Effector CD4-positive, alpha-beta T cell (primary cell): ENCODE results near the gene NUP43.
"Not testable (repeated sequence)": the region's sequence is repeated elsewhere in the genome, so short reads cannot be mapped to it uniquely, and the experiment has no call there.

Experiments
- DNase-seq: peaks from one replicate; pipeline ENCODE4 v3.0.0-alpha.2; 2020

The NUP43 gene

DNA sequence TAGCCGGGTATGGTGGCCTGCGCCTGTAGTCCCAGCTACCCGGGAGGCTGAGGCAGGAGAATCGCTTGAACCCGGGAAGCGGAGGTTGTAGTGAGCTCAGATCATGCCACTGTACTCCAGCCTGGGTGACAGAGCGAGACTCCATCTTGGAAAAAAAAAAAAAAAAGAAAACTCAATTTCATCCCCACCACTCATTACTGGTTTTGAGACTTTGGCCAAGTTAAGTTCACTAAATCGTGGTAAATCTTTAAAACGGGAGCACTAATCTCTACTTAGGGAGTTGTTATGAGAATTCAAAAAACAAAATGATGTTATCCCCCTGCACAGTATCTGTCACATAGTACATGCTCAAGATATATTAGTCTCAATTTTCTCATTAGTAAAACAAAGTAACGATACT is 1.1 kb downstream of the NUP43 start:
- not testable (repeated sequence) for DNase-seq

DNA sequence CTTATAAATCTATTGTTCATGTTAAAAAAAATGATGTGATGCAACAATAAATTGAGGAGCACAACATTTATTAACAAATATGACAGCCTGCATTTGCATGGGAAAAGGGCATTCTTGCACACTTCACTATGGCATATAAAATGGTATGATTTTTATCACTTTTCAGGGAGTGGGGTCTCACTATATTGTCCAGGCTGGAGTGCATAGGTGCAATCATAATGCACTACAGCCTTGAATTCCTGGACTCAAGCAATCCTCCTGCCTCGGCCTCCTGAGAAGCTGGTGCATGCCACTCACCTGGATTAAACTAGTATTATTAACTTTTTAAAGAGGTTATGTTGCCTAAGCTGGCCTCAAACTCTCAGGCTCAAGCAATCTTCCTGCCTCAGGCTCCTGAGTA is 11.4 kb downstream of the NUP43 start:
- no peak for DNase-seq

DNA sequence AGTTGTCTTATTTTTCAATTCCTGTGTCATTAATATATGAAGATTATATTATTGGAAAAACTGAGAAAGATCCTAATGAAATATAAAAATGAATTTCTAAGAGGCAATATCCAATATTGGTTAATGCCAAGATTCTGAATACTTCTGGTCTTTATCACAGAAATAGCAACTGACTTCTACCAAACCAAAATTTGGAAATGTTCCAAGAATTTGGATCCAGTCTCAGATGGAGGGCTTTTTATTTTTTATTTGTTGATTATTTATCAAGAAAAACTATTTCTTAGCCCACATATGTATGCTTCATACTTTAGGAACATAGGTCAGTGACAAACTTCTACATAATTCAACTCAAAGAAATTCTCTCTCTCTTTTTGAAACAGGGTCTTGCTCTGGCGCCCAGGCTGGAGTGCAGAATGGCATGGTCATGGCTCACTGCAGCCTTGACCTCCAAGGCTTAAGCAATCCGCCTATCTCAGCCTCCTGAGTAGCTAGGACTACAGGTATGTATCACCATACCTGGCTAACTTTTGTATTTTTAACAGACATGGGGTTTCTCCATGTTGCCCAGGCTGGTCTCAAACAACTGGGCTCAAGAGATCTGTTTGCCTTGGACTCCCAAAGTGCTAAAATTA is 13.1 kb downstream of the NUP43 start:
- no peak for DNase-seq

DNA sequence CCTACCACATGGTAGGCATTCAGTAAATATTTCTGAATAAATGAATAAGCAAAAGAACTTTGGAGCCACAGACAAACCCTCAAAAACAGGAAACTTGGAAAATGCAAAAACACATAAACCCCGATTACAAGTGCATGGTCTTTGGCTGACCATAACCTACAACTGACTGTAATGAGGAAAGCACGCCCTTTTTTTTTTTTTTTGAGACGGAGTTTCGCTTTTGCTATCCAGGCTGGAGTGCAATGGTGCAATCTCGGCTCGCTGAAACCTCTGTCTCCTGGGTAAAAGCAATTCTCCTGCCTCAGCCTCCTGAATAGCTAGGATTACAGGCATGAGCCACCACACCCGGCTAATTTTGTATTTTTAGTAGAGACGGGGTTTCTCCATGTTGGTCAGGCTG is 16.5 kb downstream of the NUP43 start:
- DNase-seq = no peak

DNA sequence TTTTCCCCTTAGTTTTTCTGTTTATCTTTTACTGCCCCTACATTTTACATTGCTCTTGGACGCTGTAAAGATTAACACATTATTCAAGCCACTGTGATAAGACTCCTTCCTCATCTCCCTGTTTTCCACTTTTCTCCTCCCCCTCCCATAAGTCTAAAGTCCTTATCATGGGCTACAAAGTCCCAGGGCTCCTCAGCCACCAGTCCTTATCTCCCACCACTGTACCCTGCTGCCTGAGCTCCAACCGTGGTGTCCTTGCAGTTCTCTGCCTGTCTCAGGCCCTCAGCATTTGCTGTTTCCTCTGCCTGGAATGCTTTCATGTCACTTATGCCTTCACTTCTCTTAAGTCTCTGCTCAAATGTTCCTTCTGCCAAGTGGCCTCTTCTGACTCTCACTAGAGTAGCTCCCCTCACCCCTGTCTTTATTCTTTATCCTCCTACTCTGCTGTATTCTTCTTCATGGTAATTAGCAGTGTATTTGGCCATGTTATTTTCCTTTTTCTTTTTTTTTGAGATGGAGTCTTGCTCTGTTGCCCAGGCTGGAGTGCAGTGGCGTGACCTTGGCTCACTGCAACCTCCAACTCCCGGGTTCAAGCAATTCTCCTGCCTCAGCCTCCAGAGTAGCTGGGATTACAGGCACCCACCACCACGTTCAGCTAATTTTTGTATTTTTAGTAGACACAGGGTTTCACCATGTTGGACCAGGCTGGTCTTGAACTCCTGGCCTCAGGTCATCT is 17.7 kb downstream of the NUP43 start:
- DNase-seq = no peak

DNA sequence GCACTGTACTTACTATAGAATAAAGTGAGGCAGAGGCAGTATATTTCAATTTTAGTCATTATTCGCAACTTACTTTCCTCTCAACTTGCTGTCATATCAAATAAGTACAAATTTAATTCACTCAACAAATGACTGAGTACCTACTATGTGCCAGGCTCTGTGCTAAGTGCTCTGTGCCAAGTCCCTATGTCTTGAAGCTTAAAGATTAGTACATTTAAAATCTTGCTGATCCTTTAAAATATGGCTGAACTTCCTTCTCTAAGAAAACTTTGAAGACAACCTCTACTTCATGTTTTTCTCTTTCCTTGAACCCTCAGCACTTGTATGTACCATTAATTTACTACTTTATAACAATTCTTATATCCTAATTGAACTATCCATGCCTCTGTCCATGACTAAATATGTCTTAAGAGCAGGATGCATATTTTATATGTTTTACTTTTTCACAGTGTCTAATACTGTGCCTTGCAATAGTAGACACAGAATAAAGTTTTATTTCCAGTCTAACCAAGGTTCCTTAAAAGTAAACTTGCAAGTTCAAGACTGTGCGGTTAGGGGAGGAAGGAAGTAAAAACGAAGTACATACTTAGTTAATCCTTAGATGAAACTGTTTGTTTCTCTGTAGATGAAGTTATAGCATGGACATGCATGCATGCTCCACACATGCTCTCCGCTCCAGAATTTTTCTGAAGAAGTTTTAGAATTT is 18.4 kb downstream of the NUP43 start:
- DNase-seq = no peak

DNA sequence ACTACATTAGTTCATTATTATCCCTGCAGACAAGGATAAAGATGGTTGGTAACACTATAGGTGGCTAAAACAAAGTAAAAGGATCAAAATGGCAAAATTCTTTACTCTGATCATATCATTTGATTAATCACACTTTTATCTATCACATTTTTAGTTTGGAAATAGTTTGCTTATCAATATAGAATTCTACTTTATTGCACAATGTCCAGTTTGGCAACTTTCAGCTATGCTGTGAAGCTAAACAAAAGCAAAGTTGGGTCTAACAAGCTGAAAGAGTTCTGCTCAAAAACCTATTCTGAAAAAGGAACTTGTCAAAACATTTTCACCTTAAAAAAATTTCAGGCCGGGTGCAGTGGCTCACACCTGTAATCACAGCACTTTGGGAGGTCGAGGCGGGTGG is 20.5 kb downstream of the NUP43 start:
- no peak for DNase-seq

DNA sequence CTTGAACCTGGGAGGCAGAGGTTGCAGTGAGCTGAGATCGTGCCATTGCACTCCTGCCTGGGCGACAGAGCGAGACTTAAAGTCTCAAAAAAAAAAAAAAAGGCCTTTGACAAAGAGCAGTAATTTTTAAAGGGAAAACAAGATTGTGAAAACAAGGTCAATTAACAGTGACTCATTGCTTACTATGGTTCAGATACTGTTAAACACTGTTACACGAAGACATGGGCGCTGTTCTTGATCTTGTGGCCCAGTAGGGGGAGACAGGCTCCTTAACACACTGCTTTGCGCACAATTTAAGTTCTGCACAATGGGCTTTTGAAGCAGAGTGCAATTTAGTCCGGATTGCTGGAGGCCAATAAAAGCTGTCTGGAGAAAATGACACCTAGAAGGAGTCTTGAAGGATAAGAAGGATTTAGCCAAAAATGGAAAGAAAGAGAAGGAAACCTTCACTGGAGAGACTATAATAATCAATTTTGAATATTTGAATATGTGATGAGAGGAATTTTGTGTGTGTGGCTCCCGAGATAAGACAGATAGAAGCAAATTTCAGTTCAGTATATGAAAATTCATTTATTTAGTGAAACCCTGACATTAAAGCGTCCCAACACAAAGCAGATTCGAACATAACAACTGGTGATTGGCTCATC is 22.4 kb downstream of the NUP43 start:
- peak; percentile 21 for DNase-seq

DNA sequence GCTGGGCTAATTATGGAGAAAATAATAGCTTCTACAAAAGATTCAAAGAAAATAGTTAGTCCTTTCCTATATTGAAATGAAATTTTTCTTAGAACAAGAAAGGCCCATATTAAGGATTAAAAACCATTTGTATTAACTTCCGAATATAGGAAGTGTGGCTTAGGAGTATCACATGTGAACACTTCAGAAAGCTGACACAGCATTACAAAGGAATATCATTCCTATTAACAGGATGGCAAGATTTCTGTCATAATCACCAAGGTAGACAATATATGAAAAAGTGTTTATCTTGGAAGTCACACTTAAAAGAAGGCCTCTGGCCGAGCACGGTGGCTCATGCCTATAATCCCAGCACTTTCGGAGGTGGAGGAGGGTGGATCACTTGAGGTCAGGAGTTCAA is 23.1 kb downstream of the NUP43 start:
- no peak for DNase-seq

DNA sequence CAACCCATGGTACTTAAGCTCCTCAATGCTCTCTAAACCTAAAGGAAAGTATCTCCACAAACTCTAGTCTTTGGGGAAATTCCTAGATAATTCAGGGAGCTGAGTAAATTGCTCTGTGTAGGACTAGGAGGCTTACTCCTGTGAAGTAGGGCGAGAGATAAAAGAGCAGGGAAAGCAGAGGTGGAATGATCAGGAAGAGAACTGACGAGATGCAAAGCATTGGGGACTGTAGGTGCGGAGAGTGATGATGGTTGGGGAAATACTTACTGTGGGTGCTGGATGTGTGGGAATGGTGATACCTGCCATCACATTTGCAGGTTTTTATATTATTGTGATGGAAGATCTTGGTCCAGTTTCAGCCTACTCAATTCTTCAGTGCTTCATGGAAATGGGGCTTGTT is 26.8 kb downstream of the NUP43 start:
- no peak for DNase-seq

DNA sequence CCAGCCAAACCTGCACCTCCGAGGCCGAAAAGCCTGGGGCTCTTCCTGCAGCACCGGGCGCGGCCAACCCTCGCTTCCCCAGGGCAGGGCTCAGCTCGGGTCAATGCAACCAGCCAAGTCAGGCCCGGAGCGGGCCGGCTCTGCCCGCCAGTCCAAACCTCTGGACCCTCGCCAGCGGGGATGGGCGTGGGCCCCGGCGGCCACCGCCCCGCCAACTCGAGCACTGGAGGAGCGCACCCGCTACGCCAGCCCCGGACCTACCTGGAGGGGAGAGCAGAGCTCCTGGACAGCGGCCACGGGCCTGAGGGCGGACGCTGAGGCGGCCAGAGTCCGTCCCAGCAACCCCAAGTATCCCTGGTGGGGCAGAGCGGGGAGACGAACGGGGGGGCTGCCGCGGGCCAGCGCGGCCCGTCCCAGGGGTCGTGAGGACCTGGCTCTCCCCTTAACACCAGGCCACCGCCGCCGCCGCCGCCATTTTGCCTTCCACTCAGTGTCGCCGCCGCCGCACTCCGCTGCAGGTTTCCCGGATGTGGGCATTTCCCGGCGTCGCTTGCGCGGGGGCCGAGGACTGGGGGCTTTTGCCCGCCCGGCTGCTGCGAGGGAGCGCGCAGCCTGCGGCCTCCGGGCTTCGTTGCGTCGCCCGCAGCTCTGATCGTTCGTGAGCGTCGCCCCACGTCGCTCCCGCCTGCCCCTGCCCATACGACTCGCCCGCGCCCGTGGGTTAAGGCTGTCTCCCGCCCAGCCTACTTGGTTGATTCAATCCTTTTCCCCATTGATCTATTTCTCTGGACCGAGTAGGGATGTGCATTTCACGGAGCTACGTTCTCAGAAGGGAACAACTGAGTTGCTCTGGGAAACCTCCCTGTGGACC is 28.5 kb downstream of the NUP43 start, which contains the start of gene LATS1:
Gene LATS1 (minus strand): TSS at position 514 of the 871 bp plus-strand sequence. CDS start 15,975 bp downstream, outside the sequence.
- DNase-seq = peak; percentile 95

DNA sequence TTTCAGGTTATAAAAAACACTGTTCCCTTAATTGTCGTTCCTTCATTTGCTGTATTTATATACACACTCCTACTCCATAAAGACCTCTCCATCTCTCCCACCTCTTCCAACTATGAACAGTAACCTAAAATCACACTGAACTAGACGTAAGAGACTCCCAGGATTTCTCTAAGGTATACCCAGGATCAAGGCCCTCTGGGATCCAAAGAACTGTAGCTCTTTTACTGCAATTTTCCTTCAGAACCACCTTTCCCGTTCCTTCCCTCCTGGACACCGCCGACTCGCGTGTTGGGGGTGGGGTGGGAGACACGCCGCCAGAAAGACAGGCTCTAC is 29.1 kb downstream of the NUP43 start:
- no peak for DNase-seq

DNA sequence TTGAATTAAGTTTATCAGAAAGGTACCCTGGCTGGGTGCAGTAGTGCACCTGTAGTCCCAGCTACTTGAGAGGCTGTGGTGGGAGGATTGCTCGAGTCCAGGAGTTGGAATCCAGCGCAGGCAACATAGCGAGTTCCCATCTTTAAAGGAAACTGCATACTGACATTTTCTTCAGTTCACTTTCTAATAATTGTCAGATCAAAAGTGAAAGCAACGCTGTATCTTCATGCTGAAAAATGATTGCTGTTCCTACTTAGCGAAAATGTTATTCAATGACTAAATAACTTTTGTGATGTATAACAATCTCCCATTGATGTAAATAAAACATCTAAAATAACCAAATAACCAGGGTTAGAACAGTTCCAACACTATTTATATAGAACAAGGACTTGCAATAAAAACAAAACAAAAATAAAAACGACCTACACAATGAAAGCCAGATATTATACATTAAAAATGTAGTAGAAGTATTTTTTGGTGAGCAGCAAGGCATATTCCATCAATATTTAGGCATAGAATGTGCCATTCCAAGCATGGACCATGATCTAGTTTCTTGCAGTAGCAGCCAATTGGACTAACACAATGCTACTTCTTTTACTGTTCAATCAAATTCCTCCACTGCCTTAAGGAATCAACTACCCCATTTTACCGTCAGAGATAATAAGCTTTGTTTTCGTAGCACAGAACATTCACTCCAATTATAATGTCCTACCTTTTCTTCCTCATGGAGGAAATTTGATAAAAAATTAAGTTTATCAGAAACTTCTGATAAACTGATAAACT is 30.0 kb downstream of the NUP43 start:
- no peak for DNase-seq

DNA sequence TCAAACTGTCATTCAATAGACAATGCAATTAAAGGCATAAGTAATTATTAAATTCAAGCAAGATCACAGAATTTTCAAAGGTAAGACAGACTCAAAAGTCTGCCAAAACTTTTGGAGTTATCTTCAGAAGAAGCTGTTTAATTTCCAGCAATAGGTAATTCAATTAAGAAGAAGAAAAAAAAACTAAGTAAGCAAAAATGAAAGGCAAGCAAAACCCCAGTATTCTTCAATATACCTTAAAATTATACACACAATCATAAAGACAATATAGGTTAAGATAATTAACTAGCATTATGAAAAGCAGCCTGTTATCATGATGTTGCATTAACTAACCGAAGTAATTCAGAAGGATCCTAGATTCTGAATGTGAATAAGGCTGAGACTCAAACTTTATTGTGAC is 31.9 kb downstream of the NUP43 start:
- no peak for DNase-seq

DNA sequence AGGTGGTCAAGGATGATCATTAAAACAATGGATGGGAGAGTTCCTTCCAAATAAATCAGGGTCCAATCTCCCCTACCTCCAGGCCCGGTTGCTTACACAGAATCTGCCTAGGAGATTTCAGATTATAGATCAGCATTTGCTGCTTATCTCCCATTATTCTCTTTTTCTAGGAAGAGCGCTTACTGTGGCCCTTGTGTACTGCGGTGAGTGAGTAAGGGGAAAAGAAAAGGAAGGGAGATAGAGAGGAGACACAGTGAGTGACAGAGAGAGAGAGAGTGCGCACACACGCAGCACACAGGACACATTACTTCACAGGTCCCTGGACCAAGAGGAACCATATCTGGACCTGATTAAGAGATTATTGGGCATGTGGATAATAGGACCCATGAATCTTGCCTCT is 34.6 kb downstream of the NUP43 start:
- no peak for DNase-seq

DNA sequence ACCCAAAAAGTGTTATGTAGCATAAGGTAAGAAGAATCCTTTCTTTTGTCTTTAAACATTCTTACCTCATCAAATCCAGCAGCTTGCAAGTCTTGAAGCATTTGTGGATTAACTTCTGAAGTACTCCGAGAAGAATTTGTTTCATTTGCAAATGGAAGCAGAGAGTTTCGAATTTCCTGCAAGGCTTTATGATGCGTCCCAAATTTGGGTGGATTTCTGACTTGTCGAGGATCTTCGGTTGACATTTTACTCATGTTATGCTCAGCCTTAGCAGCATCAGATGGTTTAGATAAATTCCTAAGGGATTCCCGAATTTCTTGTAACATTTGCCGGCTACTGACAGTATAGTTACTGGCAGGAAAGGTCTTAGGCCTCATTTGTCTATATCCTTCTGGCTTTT is 44.6 kb downstream of the NUP43 start:
- no peak for DNase-seq

DNA sequence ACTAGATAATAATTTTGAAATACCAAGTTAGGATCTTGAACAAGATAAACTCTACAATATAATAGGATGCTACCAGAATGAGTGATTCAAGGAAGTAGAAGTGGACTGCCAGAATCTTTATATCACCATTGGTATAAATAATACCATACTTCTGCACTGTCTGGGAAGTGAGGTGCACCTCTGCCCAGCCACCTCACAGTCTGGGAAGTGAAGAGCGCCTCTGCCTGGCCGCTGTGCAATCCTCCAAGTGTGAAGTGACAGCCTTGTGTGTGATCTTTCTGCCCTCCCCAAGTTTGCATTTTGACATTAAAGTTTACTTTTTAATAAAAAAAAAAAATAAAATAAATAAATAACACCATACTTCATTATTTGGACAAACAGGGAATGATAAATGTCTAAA is 47.2 kb downstream of the NUP43 start:
- no peak for DNase-seq

DNA sequence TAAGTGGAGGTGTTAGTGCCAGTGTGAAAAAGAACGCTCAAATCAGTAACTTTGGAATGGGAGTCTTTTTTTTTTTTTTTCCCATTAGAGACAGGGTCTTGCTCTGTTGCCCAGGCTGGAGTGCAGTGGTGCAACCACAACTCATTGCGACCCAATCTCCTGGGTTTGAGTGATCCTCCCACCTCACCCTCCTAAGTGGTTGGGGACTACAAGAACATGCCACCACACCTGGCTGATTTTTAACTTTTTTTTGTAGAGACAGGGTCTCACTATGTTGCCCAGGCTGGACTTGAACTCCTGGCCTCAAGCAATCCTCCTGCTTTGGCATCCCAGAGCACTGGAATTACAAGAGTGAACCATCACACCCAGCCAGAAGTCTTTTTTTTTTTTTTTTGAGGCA is 48.2 kb downstream of the NUP43 start:
- no peak for DNase-seq

DNA sequence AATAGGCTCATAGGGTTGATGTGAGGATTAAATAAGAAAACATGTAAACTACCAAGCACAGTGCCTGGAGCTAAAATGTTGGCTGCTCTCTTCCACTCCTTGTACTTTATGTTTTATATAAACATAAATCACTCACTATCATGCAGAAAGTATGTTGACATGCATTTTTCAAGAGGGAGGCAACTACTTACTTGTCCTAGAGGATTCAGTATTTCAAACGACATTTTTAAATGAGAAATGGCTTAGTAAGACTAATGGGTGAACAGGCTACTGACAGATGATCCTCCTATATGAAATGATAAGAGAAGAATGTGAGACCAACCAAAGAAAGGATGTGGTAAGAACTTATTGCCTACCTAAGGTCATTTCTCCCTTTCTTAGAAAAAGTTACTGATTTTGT is 49.4 kb downstream of the NUP43 start:
- no peak for DNase-seq

DNA sequence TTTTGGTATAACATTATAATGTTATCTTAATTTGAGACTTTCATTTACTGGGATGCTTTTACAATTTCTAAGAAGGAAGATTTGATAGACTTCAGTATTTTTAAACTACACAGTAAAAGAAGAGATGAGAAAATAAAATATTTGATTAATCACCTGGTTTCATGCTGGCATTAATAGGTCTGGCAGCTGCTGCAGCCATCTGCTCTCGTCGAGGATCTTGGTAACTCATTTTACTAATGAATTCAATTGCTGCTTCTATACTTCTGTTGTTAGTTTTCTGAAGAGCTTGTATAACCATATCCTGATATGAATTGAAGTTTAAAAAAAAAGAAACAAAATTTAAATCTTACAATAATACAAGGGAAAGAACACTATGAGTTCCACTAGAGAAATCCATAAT is 51.4 kb downstream of the NUP43 start:
- no peak for DNase-seq

DNA sequence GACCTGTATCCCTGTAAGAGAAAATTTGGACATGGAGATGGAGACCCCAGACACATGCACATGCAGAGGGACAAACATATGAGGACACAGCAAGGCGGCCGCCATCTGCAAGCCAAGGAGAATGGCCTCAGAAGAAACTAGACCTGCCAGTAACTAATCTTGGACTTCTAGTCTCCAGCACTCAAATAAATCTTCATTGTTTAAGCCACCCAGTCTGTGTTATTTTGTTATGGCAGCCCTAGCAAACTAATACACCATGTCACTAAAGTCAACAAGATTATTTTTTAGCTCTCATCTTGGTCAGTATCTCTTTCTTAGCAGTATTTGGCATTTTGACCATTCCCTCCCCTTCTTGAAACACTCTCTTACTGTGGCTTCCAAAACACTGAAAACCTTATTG is 55.1 kb downstream of the NUP43 start:
- DNase-seq = no peak

DNA sequence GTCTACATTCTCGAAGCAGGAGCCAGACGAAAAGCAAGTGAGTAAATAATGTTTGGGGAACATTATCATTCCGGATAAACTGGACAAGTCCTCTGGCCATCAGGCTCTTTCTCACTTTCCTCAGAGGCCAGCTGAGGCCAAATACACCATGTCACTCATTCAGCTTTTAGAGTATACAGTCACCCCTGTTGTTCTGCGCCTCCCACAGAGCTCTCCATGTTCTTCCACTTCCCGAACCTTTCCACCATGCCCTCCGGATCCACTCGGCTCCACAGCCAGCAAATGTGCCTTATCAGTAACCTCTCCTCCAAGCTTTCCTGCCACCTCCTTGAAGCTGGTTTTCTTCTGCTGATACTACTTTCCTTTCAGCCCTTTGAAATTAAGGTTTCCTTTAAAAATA is 60.1 kb downstream of the NUP43 start:
- DNase-seq = no peak
